Measurements from ENCODE around the gene OR1I1. TPM values are rescaled to one million over a fixed set of nuclear protein-coding genes. Genes with fewer than 3 reads are reported as not detected.
"Not testable (repeated sequence)": the region's sequence is repeated elsewhere in the genome, so short reads cannot be mapped to it uniquely, and the experiment has no call there.

The OR1I1 gene
- total RNA-seq, 4 donors from 2014 or later: not detected

DNA sequence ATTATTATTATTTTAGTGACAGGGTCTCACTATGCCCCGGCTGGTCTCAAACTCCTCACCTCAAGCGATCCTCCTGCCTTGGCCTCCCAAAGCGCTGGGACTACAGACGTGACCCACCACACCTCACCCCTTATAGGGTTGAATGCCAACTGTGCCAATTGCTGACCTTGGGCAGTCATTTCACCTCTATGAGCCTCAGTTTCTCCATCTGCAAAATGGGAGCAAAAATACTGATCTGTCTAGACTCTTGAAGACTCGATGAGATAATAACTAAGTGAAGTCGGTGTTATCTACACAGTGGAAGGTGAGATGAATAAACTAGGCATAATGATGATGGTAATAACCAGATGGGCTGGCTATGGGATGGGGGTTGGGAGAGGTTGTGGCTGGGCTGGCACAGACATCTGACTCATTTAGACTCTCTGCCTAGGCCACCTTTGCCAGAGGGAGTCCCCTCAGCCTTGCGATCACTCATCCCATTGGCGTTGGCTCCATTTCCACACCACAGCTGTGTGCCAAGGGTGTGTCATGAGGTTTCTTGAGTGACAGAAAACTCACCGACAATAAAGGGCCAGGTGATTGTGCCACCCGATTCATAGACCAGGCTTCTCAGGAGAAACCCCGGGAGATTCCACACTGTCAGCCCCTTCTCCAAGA lies 33.0 kb upstream of the OR1I1 start, which contains the start of gene CASP14:
Gene CASP14, plus strand, starts transcription at position 596 of the 657 bp plus-strand sequence. CDS start 2,772 bp downstream, outside the sequence.
- TF ChIP-seq CTCF (IDR thresholded peaks at IDR 0.05): no peak
- TF ChIP-seq POLR2AphosphoS5 (IDR thresholded peaks at IDR 0.05): no peak
- no peak for TF ChIP-seq EP300 (IDR thresholded peaks at IDR 0.05)
- TF ChIP-seq POLR2A (IDR thresholded peaks at IDR 0.05; ENCODE audit: low read depth): no peak
- Histone ChIP-seq H3K27ac (replicated peaks in 1 of 4) (no peak within 1 kb of the TSS), H3K4me3 (no peak within 1 kb of the TSS), H3K9me3 (peaks cover 0 to 4% (median 0%) of the 10 kb centered on the region in 4 donors), H3K4me1 (no peaks in the 10 kb centered on the region), H3K27me3 (peaks cover 0 to 47% (median 0%) of the 10 kb centered on the region in 4 donors), H3K36me3 (no peaks in the 10 kb centered on the region)
- intact Hi-C loops (cut with DNase I): no loop called here
- 91% methylated on average over 11 of the region's 11 CpGs for WGBS
- no peak for DNase-seq (ENCODE audit: extremely low spot score)

DNA sequence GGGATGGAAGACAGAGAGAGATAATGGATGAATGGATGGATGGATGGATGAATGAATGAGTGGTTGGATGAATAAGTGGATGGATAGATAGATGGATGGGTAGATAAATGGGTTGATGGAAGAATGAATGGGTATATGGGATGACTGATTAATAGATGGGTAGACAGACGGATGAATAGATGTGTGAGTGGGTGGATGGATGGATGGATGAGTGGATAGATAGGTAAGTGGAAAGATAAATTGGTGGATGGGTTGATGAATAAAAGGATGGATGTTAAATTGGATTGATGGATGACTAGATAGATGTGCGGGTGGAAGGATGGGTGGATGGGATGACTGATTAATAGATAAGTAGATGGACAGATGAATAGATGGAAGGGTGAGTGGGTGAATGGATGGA lies 31.4 kb upstream of the OR1I1 start:
- H3K4me3 ChIP-seq: no peak overlapping the region
- intact Hi-C loops (cut with DNase I): no loop called here
- no peak overlapping the region for H3K27ac ChIP-seq (replicated peaks in 1 of 4)
- WGBS: 79% methylated on average over 2 of the region's 2 CpGs
- H3K36me3 ChIP-seq: no peaks in the 10 kb centered on the region
- peaks cover 0 to 4% (median 0%) of the 10 kb centered on the region in 4 donors for H3K9me3 ChIP-seq
- no peaks in the 10 kb centered on the region for H3K4me1 ChIP-seq
- no peak for DNase-seq (ENCODE audit: extremely low spot score)
- peaks cover 0 to 48% (median 0%) of the 10 kb centered on the region in 4 donors for H3K27me3 ChIP-seq
- no peak for TF ChIP-seq EP300 (IDR thresholded peaks at IDR 0.05)
- no peak for TF ChIP-seq POLR2AphosphoS5 (IDR thresholded peaks at IDR 0.05)
- TF ChIP-seq POLR2A (IDR thresholded peaks at IDR 0.05; ENCODE audit: low read depth): no peak
- no peak for TF ChIP-seq CTCF (IDR thresholded peaks at IDR 0.05)

DNA sequence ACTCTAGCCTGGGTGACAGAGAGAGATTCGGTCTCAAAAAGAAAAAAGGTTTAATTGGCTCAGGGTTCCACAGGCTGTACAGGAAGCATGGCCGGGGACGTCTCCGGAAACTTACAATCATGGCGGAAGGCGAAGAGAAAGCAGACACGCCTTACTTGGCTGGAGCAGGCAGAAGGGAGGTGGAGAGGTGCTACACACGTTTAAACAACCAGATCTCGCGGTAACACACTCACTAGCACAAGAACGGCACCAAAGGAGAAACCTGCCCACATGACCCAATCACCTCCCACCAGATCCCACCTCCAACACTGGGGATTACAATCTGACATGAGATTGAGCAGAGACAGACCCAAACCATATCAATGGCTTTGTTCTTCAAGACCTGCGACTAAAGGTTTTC lies 20.0 kb upstream of the OR1I1 start:
- Histone ChIP-seq H3K4me1 (no peaks in the 10 kb centered on the region), H3K9me3 (no peaks in the 10 kb centered on the region), H3K4me3 (no peak overlapping the region), H3K36me3 (no peaks in the 10 kb centered on the region), H3K27ac (replicated peaks in 1 of 4) (no peak overlapping the region), H3K27me3 (peaks cover 0 to 48% (median 2%) of the 10 kb centered on the region in 4 donors)
- 77% methylated on average over 12 of the region's 12 CpGs for WGBS
- no peak for DNase-seq (ENCODE audit: extremely low spot score)
- TF ChIP-seq POLR2A (IDR thresholded peaks at IDR 0.05; ENCODE audit: low read depth) (no peak), CTCF (IDR thresholded peaks at IDR 0.05) (no peak), EP300 (IDR thresholded peaks at IDR 0.05) (no peak), POLR2AphosphoS5 (IDR thresholded peaks at IDR 0.05) (no peak)
- intact Hi-C loops (cut with DNase I): no loop called here

DNA sequence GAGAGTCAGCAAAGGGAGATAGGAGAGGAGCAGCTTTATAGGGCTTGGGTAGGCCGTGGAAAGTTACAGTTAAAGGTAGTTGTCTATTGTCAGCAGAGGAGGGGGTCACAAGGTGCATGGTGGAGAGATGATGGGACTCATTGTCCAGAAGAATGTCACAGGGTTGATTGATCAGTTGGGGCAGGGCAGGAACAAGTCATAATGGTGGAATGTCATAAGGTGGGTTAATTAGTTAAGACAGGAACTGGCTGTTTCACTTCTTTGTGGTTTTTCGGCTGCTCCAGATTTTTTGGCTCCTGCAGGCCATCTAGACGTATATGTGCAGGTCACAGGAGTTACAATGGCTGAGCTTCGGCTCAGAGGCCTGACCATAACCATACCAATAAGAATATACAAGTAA lies 11.6 kb upstream of the OR1I1 start:
- intact Hi-C loops (cut with DNase I); DNase-seq (ENCODE audit: extremely low spot score); H3K4me3 ChIP-seq; H3K27ac ChIP-seq (replicated peaks in 1 of 4); H3K36me3 ChIP-seq; H3K4me1 ChIP-seq; H3K9me3 ChIP-seq: not testable (repeated sequence)
- WGBS: 80% methylated on average over 4 of the region's 4 CpGs
- H3K27me3 ChIP-seq: peaks cover 0 to 20% (median 0%) of the 10 kb centered on the region in 4 donors

DNA sequence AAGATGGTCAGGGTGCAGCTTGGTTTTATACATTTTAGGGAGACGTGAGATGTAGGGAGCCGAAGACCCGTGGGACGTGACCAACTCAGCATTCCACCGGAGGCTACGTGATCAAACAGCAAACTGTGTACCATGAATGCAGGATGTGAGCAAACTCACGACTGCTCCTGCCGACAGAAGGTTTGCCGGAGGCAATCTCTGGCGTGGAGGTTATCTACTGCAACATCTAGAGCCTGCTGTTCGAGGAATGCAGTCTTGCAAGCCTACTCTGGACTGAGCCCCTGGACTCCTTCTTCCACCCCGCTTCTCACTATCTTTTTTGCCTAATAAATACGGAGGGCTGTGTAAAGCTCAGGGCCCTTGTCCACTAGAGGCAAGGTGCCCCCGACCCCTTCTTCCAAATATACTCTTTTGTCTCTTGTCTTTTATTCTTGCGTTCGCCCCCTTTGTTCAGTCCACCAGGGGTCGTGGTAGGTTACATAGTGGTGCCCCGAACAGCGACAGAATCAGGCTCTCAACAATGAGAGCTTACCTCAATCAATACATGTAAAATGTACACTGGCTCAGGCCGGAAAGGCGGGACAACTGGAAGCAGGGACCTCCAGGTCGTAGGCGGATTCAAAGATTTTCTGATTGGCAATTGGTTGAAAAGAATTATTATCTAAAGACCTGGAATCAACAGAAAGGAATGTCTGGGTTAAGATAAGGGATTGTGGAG lies 8.9 kb upstream of the OR1I1 start:
- H3K4me1 ChIP-seq: no peaks in the 10 kb centered on the region
- no peaks in the 10 kb centered on the region for H3K9me3 ChIP-seq
- H3K27me3 ChIP-seq: peaks cover 0 to 15% (median 0%) of the 10 kb centered on the region in 4 donors
- intact Hi-C loops (cut with DNase I): no loop called here
- WGBS: 70% methylated on average over 23 of the region's 23 CpGs
- no peaks in the 10 kb centered on the region for H3K36me3 ChIP-seq
- no peak overlapping the region for H3K4me3 ChIP-seq
- TF ChIP-seq CTCF (IDR thresholded peaks at IDR 0.05) (no peak), POLR2AphosphoS5 (IDR thresholded peaks at IDR 0.05) (no peak), POLR2A (IDR thresholded peaks at IDR 0.05; ENCODE audit: low read depth) (no peak), EP300 (IDR thresholded peaks at IDR 0.05) (no peak)
- H3K27ac ChIP-seq (replicated peaks in 1 of 4): no peak overlapping the region
- DNase-seq (ENCODE audit: extremely low spot score): no peak
